Mesendoderm (in vitro differentiated cells): ENCODE data around the gene MTA1.
A peak's percentile ranks its signal among the peaks of the same experiment; 100 is the strongest.

Experiments
- DNase-seq: peaks from one replicate; pipeline ENCODE4 v3.0.0; 2013
- H2AK5ac ChIP-seq: 2 replicates; pipeline ENCODE4 v1.6.1; 2013; ENCODE audit warnings: low read length, inconsistent platforms
- H2BK120ac ChIP-seq: 2 replicates; pipeline ENCODE4 v1.6.1; 2013; ENCODE audit warnings: low read depth, mild to moderate bottlenecking, low read length, moderate library complexity, mixed read lengths
- H2BK15ac ChIP-seq: replicated peaks from 2 replicates; pipeline ENCODE4 v1.6.1; 2013; ENCODE audit warnings: low read depth, mild to moderate bottlenecking, moderate library complexity
- H2BK5ac ChIP-seq: 2 replicates; pipeline ENCODE4 v1.6.1; 2013; ENCODE audit warnings: low read length, inconsistent platforms
- H3K18ac ChIP-seq: 2 replicates; pipeline ENCODE4 v1.6.1; 2013; ENCODE audit warnings: mild to moderate bottlenecking, low read length, mixed read lengths
- H3K23ac ChIP-seq: one replicate; pipeline ENCODE4 v1.6.1; 2013; ENCODE audit warnings: low read length
- H3K27ac ChIP-seq: 2 replicates; pipeline ENCODE4 v1.5.1; 2013; ENCODE audit warnings: low read depth, mild to moderate bottlenecking, inconsistent platforms, low read length, moderate library complexity
- H3K27me3 ChIP-seq: 2 replicates; pipeline ENCODE4 v1.6.1; 2013; ENCODE audit warnings: low read length, control low read depth, mild to moderate bottlenecking, inconsistent platforms; ENCODE audit not compliant: insufficient read depth, poor library complexity
- H3K36me3 ChIP-seq: 2 replicates; pipeline ENCODE4 v1.6.1; 2013; ENCODE audit warnings: low read length, inconsistent platforms; ENCODE audit not compliant: control insufficient read depth, insufficient read depth
- H3K4ac ChIP-seq: one replicate; pipeline ENCODE4 v1.6.1; 2013; ENCODE audit warnings: low read depth, mild to moderate bottlenecking, low read length, moderate library complexity
- H3K4me1 ChIP-seq: 2 replicates; pipeline ENCODE4 v1.6.1; 2013; ENCODE audit warnings: low read depth, low read length, inconsistent platforms; ENCODE audit not compliant: control insufficient read depth
- H3K4me2 ChIP-seq: 2 replicates; pipeline ENCODE4 v1.6.1; 2013; ENCODE audit warnings: low read length
- H3K4me3 ChIP-seq: 2 replicates; pipeline ENCODE4 v1.5.1; 2013; ENCODE audit warnings: mild to moderate bottlenecking, low read length
- H3K56ac ChIP-seq: one replicate; pipeline ENCODE4 v1.6.1; 2013; ENCODE audit warnings: low read length
- H3K79me1 ChIP-seq: 2 replicates; pipeline ENCODE4 v1.6.1; 2013; ENCODE audit warnings: low read length, inconsistent platforms
- H3K79me2 ChIP-seq: 2 replicates; pipeline ENCODE4 v1.6.1; 2013; ENCODE audit warnings: mild to moderate bottlenecking, low read length; ENCODE audit not compliant: control insufficient read depth, insufficient read depth
- H3K9ac ChIP-seq: 2 replicates; pipeline ENCODE4 v1.6.1; 2013; ENCODE audit warnings: low read length, inconsistent platforms
- H4K5ac ChIP-seq: one replicate; pipeline ENCODE4 v1.6.1; 2013; ENCODE audit warnings: low read length
- H4K8ac ChIP-seq: one replicate; pipeline ENCODE4 v1.6.1; 2013; ENCODE audit warnings: low read depth, mild to moderate bottlenecking, control low read depth, low read length, moderate library complexity
- whole genome bisulfite sequencing: extraction: QIAGEN DNeasy Blood & Tissue Kit; methylation state at CpG from one replicate; pipeline ENCODE4 v1.1.7; 2013; ENCODE audit warnings: low lambda C conversion rate, missing lambda C conversion rate; ENCODE audit not compliant: insufficient coverage; ENCODE audit errors: extremely low coverage; 5-methylcytosine and 5-hydroxymethylcytosine counted together

The MTA1 gene

DNA sequence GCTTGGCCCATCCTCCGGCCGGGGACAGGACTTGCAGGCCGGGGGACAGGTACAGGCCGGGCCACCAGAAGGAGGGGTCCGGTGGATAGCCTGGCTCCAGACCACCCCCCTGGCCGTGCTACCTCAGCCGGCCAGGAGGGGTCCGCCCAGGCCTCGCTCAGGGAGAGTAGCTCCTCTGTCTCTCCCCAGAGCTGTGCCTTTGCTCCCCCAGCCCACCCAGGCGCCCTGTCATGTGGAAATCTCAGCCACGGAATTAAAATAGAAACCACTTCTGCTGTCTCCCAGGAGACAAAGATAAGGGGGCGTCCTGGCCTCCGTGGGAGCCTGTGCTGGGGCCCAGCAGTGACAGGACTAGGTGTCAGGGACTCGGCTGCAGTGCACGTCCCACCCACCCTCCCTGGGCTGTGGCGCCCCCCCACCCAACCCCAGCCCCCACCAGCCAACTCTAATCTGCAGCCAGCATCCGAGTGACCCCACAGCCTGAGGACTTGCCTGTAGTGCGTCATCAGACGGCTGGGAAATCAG is 51.7 kb downstream of the MTA1 start:
- no peak overlapping the region for H2AK5ac ChIP-seq
- H3K18ac ChIP-seq = no peak overlapping the region
- no peak overlapping the region for H2BK15ac ChIP-seq
- H2BK5ac ChIP-seq = no peak overlapping the region
- no peak overlapping the region for H2BK120ac ChIP-seq
- DNase-seq = peak; percentile 54
- no peaks in the 10 kb centered on the region for H3K36me3 ChIP-seq
- no peak overlapping the region for H4K5ac ChIP-seq
- no peak overlapping the region for H3K27ac ChIP-seq
- no peak overlapping the region for H3K4me3 ChIP-seq
- H3K23ac ChIP-seq = no peak overlapping the region
- no peaks in the 10 kb centered on the region for H3K27me3 ChIP-seq
- H3K4me2 ChIP-seq = no peak overlapping the region
- H3K4ac ChIP-seq = no peak overlapping the region
- peaks cover 2% of the 10 kb centered on the region for H3K4me1 ChIP-seq
- no peaks in the 10 kb centered on the region for H3K79me2 ChIP-seq
- no peak overlapping the region for H3K56ac ChIP-seq
- no CpG with 5 or more reads among the region's 19 CpGs for WGBS
- H3K9ac ChIP-seq = no peak overlapping the region
- no peak overlapping the region for H4K8ac ChIP-seq
- no peaks in the 10 kb centered on the region for H3K79me1 ChIP-seq

- WGBS = no CpG with 5 or more reads among the region's 8 CpGs
- H2BK120ac ChIP-seq = no peak overlapping the region
- H3K4me3 ChIP-seq = no peak overlapping the region
- H3K36me3 ChIP-seq = no peaks in the 10 kb centered on the region
- no peaks in the 10 kb centered on the region for H3K79me1 ChIP-seq
- H3K23ac ChIP-seq = no peak overlapping the region
- H4K5ac ChIP-seq = no peak overlapping the region
- H2AK5ac ChIP-seq = no peak overlapping the region
- no peaks in the 10 kb centered on the region for H3K79me2 ChIP-seq
- no peak overlapping the region for H4K8ac ChIP-seq
- no peak overlapping the region for H3K9ac ChIP-seq
- no peak overlapping the region for H3K56ac ChIP-seq
- H3K18ac ChIP-seq = no peak overlapping the region
- H2BK15ac ChIP-seq = no peak overlapping the region
- no peak overlapping the region for H3K27ac ChIP-seq
- no peak overlapping the region for H3K4ac ChIP-seq
- no peaks in the 10 kb centered on the region for H3K27me3 ChIP-seq
- no peak overlapping the region for H3K4me2 ChIP-seq
- H3K4me1 ChIP-seq = peaks cover 4% of the 10 kb centered on the region
- H2BK5ac ChIP-seq = no peak overlapping the region
- DNase-seq = no peak
These were observed 52.3 kb downstream of the MTA1 start for GRCh38 chr14:105471823-105472485.

GRCh38 chr14:105472486-105472991 is 52.9 kb downstream of the MTA1 start:
- Histone ChIP-seq H3K79me1 (no peaks in the 10 kb centered on the region), H3K9ac (no peak overlapping the region), H3K18ac (no peak overlapping the region), H3K4me2 (no peak overlapping the region), H3K4me1 (peaks cover 4% of the 10 kb centered on the region), H3K79me2 (no peaks in the 10 kb centered on the region), H3K36me3 (no peaks in the 10 kb centered on the region), H3K4me3 (no peak overlapping the region), H3K4ac (no peak overlapping the region), H3K23ac (no peak overlapping the region), H2BK120ac (no peak overlapping the region), H3K27me3 (no peaks in the 10 kb centered on the region), H3K27ac (no peak overlapping the region), H2AK5ac (no peak overlapping the region), H3K56ac (no peak overlapping the region), H2BK15ac (no peak overlapping the region), H2BK5ac (no peak overlapping the region), H4K8ac (no peak overlapping the region), H4K5ac (no peak overlapping the region)
- no CpG with 5 or more reads among the region's 12 CpGs for WGBS
- no peak for DNase-seq

- DNase-seq = no peak
- Histone ChIP-seq H4K8ac (no peak overlapping the region), H3K4me3 (no peak overlapping the region), H3K4me1 (peaks cover 4% of the 10 kb centered on the region), H3K79me1 (no peaks in the 10 kb centered on the region), H3K56ac (no peak overlapping the region), H2AK5ac (no peak overlapping the region), H3K18ac (no peak overlapping the region), H3K4me2 (no peak overlapping the region), H3K79me2 (no peaks in the 10 kb centered on the region), H2BK120ac (no peak overlapping the region), H3K4ac (no peak overlapping the region), H2BK15ac (no peak overlapping the region), H3K9ac (no peak overlapping the region), H3K27me3 (peaks cover under 1% of the 10 kb centered on the region), H3K27ac (no peak overlapping the region), H4K5ac (no peak overlapping the region), H3K36me3 (no peaks in the 10 kb centered on the region), H3K23ac (no peak overlapping the region), H2BK5ac (no peak overlapping the region)
- WGBS = no CpG with 5 or more reads among the region's 7 CpGs
These were observed 53.5 kb downstream of the MTA1 start for GRCh38 chr14:105473033-105473676.

DNA sequence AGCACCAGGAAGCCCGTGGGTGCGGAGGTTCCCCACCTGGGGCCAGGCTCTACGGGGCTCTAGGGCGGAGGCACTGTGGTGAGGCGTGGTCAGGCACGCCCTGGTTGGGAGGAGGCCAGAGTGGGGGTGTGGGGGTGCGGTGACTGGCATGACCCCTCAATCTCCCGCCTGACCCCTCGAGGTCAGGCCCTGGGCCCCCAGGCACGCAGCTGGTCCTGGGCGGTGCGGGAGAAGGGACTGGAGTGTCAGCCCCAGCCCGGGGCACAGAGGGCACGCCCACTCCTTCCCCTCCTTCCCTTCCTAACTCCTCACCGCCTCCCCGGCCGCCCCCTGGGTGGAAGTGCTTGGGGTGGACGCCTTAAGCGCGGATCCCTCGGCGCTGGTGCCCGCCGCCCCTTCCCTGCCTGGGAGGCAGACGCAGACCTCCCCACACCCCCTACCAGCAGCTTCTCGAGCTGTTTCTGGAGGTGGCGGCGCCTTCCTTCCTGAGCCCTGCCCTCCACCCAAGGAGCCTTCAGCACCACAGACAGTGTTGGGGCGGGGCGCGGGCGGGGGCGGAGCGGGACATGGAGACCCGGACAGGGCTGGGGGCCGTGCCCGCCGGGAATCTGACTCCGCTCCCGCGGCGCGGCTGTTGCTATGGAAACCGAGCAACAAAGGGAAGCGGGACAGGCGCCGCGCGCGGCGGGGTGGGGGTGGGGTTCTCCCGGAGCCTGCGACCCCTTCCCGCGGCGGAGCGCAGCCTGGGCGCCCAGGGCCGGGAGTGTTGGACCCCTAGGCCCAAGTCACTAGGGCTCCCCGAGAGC is 54.3 kb downstream of the MTA1 start:
- Histone ChIP-seq H2BK15ac (no peak overlapping the region), H2BK5ac (no peak overlapping the region), H3K79me1 (no peaks in the 10 kb centered on the region), H2BK120ac (no peak overlapping the region), H3K4me2 (peak overlapping the region; percentile 62), H3K23ac (no peak overlapping the region), H2AK5ac (no peak overlapping the region), H3K27ac (peak overlapping the region; percentile 45), H4K5ac (no peak overlapping the region), H3K4ac (no peak overlapping the region), H3K27me3 (peaks cover 3% of the 10 kb centered on the region), H3K79me2 (no peaks in the 10 kb centered on the region), H3K4me1 (peaks cover 4% of the 10 kb centered on the region), H3K4me3 (peak overlapping the region; percentile 24), H3K56ac (peak overlapping the region; percentile 60), H3K9ac (peak overlapping the region; percentile 51), H3K36me3 (no peaks in the 10 kb centered on the region), H4K8ac (no peak overlapping the region), H3K18ac (no peak overlapping the region)
- WGBS = no CpG with 5 or more reads among the region's 60 CpGs
- peak; percentile 98 for DNase-seq
